ENCODE measurements around the gene CCNB1IP1. TPM values are rescaled to one million over a fixed set of nuclear protein-coding genes. Genes with fewer than 3 reads are reported as not detected.

Gene CCNB1IP1
- total RNA-seq, 3 donors from 2014 or later (not counting 1 experiment from before 2014, with no cell fraction given): 20.8 to 21.5 (median 21.2) TPM

GRCh38 chr14:20262642-20263128 is 70.4 kb downstream of the CCNB1IP1 start:
- no peak for DNase-seq
- H3K4me1 Mint-ChIP-seq: no peaks in the 10 kb centered on the region
- ATAC-seq: no peak
- H3K9me3 Mint-ChIP-seq: no peaks in the 10 kb centered on the region
- H3K36me3 Mint-ChIP-seq: peaks cover 8% of the 10 kb centered on the region
- H3K4me3 Mint-ChIP-seq: no peak overlapping the region
- intact Hi-C loops (cut with micrococcal nuclease): no loop called here
- H3K27me3 ChIP-seq (ENCODE audit: control insufficient read depth, insufficient read depth, low read length): no peaks in the 10 kb centered on the region
- no peaks in the 10 kb centered on the region for H3K36me3 ChIP-seq (ENCODE audit: control insufficient read depth, insufficient read depth, low read length)
- H3K27ac Mint-ChIP-seq: no peak overlapping the region
- TF ChIP-seq, protein P1, sequence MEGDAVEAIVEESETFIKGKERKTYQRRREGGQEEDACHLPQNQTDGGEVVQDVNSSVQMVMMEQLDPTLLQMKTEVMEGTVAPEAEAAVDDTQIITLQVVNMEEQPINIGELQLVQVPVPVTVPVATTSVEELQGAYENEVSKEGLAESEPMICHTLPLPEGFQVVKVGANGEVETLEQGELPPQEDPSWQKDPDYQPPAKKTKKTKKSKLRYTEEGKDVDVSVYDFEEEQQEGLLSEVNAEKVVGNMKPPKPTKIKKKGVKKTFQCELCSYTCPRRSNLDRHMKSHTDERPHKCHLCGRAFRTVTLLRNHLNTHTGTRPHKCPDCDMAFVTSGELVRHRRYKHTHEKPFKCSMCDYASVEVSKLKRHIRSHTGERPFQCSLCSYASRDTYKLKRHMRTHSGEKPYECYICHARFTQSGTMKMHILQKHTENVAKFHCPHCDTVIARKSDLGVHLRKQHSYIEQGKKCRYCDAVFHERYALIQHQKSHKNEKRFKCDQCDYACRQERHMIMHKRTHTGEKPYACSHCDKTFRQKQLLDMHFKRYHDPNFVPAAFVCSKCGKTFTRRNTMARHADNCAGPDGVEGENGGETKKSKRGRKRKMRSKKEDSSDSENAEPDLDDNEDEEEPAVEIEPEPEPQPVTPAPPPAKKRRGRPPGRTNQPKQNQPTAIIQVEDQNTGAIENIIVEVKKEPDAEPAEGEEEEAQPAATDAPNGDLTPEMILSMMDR (IDR thresholded peaks at IDR 0.05): no peak
- no peaks in the 10 kb centered on the region for H3K27me3 Mint-ChIP-seq (ENCODE audit: low read depth in 2 of 2)
- H3K4me3 ChIP-seq (ENCODE audit: low read length): no peak overlapping the region
- no peaks in the 10 kb centered on the region for H3K4me1 ChIP-seq (ENCODE audit: control insufficient read depth, insufficient read depth, low read length)
- 81% methylated on average over 1 of the region's 3 CpGs for WGBS (ENCODE audit: insufficient coverage)
- no peak overlapping the region for H3K27ac ChIP-seq (ENCODE audit: low read length)
- no peaks in the 10 kb centered on the region for H3K9me3 ChIP-seq (ENCODE audit: control insufficient read depth, insufficient read depth, low read length)

Other genes starting within 250 kb of the CCNB1IP1 start
- not detected for gene OR4K17, start 222.5 kb downstream of the CCNB1IP1 start, total RNA-seq
- gene OR4N5, start 194.5 kb downstream of the CCNB1IP1 start, total RNA-seq: not detected
- not detected for gene OR11G2, start 142.4 kb downstream of the CCNB1IP1 start, total RNA-seq
- not detected for gene OR11H6, start 109.6 kb downstream of the CCNB1IP1 start, total RNA-seq
- not detected for gene OR11H7, start 104.3 kb downstream of the CCNB1IP1 start, total RNA-seq
- not detected for gene OR11H4, start 94.0 kb downstream of the CCNB1IP1 start, total RNA-seq
- gene TTC5, start 27.3 kb downstream of the CCNB1IP1 start, total RNA-seq: 10 to 100 TPM; 18.1 to 23.5 (median 21.6) TPM
- 10 to 100 TPM; 18.2 to 28.3 (median 22.2) TPM for gene PARP2, start 10.4 kb upstream of the CCNB1IP1 start, total RNA-seq
- 10 to 100 TPM; 76.3 to 83.2 (median 80.8) TPM for gene TEP1, start 80.2 kb upstream of the CCNB1IP1 start, total RNA-seq
- gene KLHL33, start 102.9 kb upstream of the CCNB1IP1 start, total RNA-seq: under 1 TPM; 0.25 to 0.97 (median 0.31) TPM
- 10 to 100 TPM; 60.1 to 65.4 (median 63.3) TPM for gene OSGEP, start 121.5 kb upstream of the CCNB1IP1 start, total RNA-seq
- gene APEX1, start 121.9 kb upstream of the CCNB1IP1 start, total RNA-seq: 10 to 100 TPM; 66.0 to 77.6 (median 74.9) TPM
- 10 to 100 TPM; 61.5 to 68.2 (median 63.3) TPM for gene PIP4P1, start 128.2 kb upstream of the CCNB1IP1 start, total RNA-seq
- gene PNP, start 136.1 kb upstream of the CCNB1IP1 start, total RNA-seq: 10 to 100 TPM; 49.5 to 76.8 (median 51.8) TPM
- 1 to 10 TPM in 1 of 3 donors, under 1 TPM in 1, not detected in 1; 0.96 to 1.1 TPM for gene RNASE10, start 172.3 kb upstream of the CCNB1IP1 start, total RNA-seq
- gene RNASE9, start 227.8 kb upstream of the CCNB1IP1 start, total RNA-seq: not detected